ENCODE results near the gene PPP1R3F.

PPP1R3F gene, protein sequence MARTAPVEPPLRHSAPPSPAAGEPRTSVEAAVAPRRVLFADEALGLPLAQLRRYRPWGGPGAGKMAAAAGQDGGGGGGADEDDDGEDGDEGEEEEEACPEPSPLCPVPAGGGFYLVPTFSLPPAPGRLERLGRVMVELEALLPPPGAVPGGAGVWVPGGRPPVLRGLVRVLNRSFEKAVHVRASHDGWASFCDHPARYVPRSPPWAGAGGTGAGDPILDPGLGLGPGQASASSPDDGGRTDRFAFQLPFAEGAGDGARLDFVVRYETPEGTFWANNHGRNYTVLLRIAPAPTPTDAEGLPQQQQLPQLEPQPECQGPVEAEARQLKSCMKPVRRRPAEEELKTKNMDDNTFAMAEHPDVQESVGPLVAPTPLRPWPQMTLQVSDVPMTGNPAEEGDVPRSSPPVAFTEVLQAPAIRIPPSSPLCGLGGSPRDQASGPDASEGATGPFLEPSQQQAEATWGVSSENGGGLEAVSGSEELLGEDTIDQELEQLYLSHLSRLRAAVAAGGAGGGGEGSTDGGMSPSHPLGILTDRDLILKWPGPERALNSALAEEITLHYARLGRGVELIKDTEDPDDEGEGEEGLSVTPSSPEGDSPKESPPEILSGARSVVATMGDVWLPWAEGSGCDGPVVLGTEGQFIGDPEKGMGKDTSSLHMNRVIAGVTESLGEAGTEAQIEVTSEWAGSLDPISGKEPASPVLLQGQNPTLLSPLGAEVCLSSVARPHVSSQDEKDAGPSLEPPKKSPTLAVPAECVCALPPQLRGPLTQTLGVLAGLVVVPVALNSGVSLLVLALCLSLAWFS

DNA sequence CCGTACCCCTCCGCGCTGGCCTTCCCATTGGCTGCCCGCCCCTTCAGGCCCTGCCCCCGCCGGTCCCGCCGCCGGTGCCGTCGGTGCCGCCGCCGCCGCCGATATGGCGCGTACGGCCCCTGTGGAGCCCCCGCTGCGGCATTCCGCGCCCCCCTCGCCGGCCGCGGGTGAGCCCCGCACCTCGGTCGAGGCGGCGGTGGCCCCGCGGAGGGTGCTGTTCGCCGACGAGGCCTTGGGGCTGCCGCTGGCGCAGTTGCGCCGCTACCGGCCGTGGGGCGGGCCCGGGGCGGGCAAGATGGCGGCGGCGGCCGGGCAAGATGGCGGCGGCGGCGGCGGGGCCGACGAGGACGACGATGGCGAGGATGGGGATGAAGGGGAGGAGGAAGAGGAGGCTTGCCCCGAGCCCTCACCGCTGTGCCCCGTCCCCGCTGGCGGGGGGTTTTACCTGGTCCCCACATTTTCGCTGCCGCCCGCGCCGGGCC lies at the start of gene PPP1R3F:
Gene PPP1R3F, plus strand, starts transcription at position 27 of the 482 bp plus-strand sequence. Its CDS starts 77 bp downstream, at position 104.
- ATAC-seq: peak; percentile 1
- peak; percentile 51 for DNase-seq

DNA sequence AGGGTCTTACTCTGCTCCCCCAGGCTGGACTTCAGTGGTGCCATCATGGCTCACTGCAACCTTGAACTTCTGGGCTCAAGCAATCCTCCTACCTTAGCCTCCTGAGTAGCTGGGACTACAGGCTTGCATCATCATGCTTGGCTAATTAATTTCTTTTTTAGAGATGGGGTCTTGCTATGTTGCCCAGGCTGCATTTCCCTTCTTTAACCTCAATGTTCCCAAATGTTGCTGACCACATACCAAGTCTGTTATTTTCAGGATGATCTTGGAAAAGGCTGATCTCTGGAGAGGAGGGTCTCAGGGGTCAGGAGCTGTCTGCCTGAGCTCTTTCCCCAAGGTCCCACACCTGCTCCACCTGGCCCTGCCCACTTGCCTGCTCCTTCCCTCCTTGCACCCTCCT lies 49.5 kb upstream of the PPP1R3F start:
- no peak for ATAC-seq

DNA sequence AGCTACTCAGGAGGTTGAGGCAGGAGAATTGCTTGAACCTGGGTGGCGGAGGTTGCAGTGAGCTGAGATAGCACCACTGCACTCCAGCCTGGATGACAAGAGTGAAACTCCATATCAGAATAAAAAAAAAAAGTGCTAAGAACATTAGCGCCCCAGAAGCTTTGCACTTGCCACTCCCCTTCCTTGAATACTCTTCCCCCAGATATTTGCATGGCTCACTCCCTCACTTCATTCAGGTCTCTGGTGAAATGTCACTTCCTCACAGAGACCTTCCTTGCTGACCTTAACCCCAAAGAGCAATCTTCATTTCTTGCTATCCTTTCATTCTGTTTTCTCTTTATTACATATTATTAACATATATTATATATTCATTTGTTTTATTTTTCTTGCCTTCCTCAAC lies 47.7 kb upstream of the PPP1R3F start:
- no peak for DNase-seq
- no peak for ATAC-seq

More for the DNA sequence above, 49.5 kb upstream of the PPP1R3F start:
- no peak for DNase-seq

DNA sequence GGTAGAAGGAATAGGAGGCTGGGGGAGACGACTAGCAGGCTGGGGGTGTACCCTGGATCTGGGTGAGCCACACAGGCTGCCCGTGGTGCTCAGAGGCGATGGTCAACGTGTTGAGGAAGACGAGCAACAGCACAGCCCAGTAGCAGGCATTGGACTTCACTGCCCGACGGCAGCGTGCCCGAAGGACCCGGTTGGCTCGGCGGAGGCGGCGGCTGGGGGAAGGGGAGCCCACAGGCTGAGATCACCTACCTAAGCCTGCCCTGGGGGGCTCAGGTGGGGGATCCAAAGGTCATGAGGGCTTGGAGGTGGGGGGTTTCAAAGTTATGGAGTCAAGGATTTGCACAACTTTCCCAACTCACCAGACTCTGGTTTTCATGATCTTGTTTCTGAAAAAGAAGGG lies 43.7 kb upstream of the PPP1R3F start:
- DNase-seq (no peak), ATAC-seq (no peak)

DNA sequence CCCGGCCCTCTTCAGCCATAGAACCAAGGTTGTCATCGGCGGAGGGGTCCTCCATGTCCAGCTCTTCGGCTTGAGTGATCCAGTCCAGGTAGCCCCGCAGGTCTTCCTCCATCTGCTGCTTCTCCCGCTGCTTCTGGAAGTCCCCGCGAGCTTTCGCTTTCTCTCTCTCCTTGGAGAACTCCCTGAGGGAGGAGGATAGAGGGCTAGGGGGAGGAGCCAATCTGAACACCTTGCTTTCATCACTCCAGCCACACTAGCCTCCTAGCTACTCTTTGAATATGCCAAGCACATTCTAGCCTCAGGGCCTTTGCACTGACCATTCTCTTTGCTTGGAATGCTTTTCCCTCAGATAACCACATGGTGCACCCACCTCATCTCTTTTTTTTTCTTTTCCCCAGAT lies 42.6 kb upstream of the PPP1R3F start:
- no peak for DNase-seq
- no peak for ATAC-seq

DNA sequence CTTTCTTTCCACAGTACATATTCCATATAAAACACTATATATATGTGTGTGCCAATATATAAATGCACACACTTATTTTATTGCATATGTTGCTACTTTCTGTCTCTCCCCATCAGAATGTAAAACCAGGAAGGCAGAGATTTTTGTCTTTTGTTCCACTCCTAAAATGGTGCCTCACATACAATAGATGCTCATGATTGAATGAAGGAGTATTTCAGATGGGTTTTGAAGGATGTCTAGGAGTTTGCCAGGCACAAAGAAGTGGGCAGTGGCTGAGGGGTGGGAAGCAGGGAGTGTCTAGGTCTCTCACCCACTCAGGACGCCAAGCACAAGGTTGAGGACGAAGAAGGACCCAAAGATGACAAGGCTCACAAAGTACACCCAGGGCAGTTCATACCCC lies 41.9 kb upstream of the PPP1R3F start:
- no peak for ATAC-seq
- no peak for DNase-seq

DNA sequence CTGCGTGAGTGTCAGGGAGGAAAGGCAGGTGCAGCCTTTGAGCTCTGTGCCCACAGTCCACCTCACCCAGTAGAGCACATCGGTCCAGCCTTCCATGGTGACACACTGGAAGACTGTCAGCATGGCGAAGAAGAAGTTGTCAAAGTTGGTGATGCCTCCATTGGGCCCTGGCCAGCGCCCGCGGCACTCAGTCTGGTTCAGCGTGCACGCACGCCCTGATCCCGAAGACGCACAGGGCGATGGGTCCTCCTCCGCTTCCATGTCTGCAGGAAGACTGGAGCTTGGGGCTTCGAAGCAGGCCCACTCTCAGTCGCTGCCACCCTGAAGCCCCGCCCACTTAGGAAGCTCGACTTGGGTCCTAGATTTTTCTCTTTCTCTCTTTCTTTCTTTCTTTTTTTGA lies 41.4 kb upstream of the PPP1R3F start:
- ATAC-seq (no peak), DNase-seq (no peak)

DNA sequence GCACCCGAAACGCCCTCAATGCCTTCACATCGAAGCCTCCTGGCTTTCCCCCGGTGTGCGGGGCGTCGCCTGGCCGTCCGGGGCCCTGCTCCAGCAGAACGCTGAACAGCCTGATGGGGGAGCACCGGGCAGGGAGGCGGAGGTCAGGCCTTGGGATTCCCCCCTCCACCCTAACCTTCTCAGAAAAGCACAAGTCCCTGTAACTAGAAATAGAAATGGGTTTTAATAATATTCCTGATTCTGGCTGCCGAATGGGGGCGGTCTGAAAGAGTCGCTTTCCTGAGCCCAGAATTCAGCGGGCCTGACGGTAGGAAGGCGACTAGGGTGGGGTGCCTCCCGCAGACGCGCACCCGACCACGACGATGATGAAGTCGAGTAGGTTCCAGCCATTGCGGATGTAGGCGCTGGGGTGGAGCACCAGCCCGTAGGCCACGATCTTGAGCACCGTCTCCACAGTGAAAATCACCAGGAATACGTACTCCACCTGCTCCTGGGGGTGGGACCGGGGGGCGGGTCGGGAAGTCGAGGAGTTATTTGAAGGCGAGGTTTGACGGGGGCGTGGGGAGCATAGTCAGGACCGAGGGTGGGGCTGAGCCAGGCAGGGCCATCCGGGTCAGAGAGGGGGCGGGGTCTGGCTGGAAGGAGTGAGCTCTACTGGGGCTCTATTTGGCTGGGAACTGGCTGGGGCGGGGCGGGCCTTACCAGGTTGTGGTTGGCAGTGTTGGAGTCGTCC lies 38.9 kb upstream of the PPP1R3F start:
- DNase-seq (peak; percentile 78), ATAC-seq (peak; percentile 82)

DNA sequence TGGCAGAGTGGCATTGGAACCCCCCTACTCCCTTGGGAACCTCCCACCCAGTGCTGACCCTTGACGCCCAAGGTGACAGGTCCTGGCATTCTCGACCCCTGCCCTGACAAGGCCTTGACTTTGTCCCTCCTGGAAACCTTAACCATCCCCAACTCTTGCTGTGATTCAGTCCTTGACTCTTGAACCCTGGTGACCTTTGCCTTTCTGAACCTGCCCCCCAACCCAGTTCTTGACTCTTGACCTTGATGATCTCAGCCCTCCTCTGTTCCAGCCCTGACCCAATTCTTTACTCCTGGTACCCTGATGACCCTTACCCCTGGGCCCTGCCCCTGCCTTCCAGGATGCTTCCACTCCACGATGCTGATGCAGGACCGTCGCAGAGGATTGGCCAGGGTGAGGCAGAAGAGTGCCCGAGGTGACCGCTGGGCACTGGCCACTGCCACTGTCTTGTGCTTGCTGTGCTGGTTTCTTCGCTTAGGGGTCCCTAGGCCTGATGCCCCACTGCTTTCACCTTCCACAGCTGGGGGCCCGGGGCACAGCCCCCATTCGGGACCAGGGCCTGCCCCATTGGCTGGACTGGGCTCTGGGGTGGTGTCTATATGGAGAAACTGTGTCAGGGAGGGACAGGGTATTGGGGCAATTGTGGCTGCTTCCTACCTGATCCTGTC lies 38.1 kb upstream of the PPP1R3F start:
- DNase-seq (no peak), ATAC-seq (no peak)

DNA sequence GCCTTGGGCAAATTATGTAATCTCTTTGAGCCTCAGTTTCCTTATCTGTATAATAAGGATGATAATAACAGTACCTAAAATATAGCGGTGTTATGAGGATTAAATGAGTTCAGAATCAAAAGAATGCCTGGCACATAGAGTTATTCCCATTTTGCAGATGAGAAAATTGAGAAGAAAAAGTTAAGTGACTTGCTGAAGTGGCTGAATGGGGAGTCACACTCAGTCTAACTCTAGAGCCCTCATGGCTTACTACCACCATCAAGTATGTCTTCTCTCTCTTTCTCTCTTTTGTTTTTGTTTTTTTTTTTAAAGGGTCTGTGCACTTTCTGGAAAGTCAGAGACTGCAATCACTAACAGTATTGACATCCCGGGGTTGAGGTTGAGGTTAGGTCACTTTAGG lies 37.1 kb upstream of the PPP1R3F start:
- DNase-seq (no peak), ATAC-seq (no peak)

DNA sequence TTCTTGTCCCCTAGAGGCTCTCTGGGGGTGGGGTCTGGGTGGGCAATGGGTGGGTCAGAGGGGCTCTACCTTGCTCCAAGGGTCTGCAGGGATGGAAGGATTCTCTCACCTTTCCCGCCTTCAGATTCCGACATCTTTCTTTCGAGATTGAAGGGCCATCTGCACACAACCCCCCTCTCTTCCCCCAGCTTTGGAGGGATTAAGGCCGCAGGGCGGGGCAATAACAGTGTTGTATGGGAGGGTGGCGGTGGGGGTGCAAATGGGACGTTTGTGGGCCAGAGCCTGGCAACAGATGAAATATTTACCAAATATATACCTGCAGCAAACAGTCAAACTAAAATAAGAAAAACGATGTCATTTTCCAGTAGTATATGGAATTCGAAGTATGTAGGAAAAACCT lies 36.4 kb upstream of the PPP1R3F start, which contains the start of gene CACNA1F:
Gene CACNA1F, minus strand, starts transcription at position 165 of the 400 bp plus-strand sequence. Its CDS starts 31 bp downstream, at position 134.
- ATAC-seq: no peak
- DNase-seq: no peak

DNA sequence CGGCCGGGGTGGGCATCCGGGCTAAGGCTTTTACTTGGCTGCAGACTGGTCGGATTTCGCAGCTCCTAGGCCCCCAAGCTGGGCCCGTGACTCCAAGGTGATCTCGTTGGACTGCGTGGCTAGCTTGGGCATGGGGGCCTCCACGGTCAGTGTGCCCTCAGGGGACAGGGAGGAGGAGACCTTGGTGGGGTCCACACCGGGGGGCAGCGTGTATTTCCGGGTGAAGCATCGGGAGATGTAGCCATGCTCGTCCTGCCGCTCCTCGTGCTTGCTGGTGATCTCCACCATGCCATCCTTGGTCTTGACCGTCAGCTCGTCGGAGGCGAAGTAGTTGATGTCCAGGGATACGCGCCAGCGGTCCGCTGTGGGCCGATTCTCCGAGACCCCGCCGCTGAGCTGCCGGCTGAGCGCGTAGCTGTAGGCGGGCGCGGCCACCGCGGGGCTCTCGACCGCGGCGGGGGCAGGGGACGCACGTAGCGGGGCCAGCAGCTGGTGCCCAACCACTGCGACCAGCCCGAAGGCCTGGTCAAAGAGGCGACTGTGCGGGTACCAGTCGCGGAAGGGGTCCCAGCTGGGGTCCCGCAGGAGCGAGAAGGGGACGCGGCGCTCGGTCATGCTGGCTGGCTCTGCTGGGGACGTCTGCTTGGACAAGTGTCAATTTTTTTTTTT lies 35.6 kb upstream of the PPP1R3F start:
- ATAC-seq: no peak
- DNase-seq: no peak

DNA sequence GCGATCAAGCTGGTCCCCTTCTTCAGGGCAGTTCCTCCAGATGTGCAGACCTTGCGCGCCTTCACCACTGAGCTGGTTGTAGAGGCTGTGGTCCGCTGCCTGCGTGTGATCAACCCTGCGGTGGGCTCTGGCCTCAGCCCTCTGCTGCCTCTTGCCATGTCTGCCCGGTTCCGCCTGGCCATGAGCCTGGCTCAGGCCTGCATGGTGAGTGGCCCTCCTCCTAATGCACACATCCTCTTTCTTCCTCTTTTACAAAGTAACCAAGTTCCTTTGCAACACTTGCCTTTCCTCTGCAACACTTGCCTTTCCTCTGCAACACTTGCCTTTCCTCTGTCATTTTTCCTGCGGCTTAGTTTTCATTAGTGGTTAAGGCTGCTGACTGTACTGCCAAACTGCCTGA lies 32.5 kb upstream of the PPP1R3F start:
- DNase-seq (no peak), ATAC-seq (no peak)

DNA sequence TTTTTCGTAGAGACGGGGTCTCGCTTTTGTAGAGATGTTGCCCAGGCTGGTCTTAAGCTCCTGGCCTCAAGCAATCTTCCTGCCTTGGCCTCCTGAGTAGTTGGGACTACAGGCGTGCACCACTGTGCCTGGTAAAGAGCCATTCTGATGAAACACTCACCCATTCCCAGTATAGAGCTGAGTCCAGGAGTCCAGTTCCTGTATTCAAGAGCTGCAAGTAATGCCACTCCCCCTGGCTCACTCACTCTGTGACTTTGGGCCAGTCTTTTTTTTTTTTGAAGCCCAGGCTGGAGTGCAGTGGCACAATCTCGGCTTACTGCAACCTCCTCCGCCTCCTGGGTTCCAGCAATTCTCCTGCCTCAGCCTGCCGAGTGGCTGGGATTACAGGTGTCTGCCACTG lies 30.9 kb upstream of the PPP1R3F start:
- DNase-seq (no peak), ATAC-seq (no peak)

DNA sequence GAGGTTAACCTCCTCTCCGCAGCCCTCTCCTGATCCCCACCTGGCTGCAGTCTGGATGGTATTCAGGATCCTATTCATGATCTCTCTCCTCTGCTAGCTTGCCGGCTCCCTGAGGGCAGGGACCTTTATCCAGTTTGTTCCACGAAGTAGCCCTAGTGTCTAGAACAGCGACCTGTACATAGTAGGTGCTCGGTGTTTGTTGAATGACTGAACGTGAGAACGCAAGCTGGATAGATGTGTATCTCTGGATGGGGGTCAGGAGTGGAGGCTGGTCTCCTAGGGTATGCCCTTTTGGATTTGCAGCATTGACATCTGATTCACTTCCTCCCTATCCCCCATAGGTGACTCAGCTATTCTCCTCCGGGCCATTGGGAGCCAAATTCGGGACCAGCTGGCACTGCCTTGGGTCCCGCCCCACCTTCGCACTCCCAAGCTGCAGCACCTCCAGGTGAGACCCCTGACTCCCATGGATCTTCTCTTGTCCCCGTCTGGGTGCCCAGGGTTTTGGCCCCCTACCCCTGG lies 27.0 kb upstream of the PPP1R3F start:
- ATAC-seq: no peak
- no peak for DNase-seq

DNA sequence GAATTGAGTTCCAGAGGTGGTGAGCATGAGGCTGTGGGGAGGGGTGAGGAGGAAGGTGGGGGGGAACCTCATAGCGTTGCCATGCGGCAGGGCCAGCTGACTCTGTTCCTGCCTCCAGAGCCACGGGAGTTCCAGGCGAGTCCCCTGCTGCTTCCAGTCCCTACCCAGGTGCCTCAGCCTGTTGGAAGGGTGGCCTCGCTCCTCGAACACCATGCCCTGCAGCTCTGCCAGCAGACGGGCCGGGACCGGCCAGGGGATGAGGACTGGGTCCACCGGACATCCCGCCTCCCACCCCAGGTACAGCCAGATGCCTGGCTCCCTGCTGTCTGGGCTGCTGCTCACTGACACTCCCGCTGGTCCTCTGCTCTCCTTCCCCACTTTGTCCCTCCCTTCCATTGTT lies 26.4 kb upstream of the PPP1R3F start:
- no peak for ATAC-seq
- no peak for DNase-seq

DNA sequence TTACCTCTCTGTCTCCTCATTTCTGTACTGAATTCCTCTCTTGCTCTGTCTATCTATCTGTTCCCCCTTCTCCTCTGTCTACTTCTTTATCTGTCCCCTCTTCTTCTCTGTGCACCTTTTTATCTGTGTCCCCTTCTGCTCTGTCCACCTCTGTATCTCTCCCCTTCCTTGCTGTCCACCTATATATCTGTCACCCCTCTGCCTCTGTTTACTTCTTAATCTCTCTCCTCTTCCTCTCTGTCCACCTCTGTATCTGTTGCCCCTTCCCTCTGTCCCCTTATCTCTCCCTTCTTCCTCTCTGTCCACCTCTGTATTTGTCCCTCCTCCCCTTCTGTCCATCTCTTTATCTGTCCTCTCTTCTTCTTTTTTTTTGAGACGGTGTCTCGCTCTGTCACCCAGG lies 25.4 kb upstream of the PPP1R3F start:
- no peak for ATAC-seq
- DNase-seq: no peak

DNA sequence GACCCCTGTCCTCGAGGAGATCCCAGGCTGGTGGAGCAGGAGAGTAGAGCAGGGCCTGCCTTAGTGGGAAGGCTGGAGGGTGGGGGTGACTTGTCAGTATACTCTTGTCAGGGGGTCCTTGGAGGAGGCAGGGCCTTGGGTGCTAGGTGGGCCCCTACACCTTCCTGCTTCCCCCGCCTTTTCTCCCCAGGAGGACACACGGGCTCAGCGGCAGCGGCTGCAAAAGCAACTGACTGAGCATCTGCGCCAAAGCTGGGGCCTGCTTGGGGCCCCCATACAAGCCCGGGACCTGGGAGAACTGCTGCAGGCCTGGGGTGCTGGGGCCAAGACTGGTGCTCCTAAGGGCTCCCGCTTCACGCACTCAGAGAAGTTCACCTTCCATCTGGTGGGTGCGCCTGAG lies 23.1 kb upstream of the PPP1R3F start:
- no peak for DNase-seq
- no peak for ATAC-seq

DNA sequence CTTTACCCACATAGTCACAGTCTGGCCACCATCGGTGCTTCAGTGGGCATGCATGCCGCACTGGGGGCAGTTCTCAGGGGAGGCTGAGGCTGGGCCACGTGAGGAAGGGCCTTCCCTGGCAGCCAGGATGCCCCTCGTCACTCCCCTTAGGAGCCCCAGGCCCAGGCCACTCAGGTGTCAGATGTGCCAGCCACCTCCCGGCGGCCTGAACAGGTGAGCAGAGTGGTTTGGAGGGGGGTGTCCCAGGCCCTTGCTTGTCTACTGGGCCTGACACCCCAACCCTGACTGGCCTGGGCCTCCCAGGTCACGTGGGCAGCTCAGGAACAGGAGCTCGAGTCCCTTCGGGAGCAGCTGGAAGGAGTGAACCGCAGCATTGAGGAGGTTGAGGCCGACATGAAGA lies 22.2 kb upstream of the PPP1R3F start:
- ATAC-seq (no peak), DNase-seq (no peak)

DNA sequence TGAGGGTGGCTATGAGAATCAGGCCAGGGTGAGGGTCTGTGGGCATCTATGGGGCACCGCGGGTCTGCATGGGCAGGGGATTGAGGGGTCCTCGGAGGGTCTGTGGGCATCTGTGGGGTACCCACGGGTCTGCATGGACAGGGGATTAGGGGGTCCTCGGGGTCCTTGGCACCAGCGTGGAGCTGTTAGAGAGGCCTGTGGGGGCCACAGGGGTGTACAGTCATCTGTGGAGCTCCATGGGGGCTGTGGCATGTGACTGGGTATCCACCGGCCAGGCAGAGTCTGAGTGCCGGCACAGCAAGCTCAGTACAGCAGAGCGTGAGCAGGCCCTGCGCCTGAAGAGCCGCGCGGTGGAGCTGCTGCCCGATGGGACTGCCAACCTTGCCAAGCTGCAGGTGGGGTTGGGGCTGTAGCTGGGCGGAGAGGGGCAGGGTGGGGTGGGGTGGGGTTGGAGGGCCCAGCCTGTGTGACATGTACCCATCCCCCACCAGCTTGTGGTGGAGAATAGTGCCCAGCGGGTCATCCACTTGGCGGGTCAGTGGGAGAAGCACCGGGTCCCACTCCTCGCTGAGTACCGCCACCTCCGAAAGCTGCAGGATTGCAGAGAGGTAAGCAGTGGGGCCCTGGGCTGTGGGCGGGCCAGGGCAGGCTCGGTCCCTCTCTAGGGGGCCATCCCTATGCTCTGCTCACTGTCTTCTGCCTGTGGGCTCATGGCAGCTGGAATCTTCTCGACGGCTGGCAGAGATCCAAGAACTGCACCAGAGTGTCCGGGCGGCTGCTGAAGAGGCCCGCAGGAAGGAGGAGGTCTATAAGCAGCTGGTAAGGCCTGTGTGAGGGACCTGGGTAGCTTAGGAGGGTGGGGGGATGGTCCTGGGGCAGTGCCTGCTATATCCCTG lies 21.4 kb upstream of the PPP1R3F start:
- DNase-seq (no peak), ATAC-seq (no peak)
